Measurements from ENCODE around the gene RAB36. TPM values are rescaled to one million over a fixed set of nuclear protein-coding genes. Genes with fewer than 3 reads are reported as not detected.

RAB36 gene
- polyA plus RNA-seq, 1 donor from 2014 or later, result 3.2 TPM

GRCh38 chr22:23163665-23164064 lies 18.4 kb downstream of the RAB36 start:
- Histone ChIP-seq H3K4me3 (ENCODE audit: low read length) (no peak overlapping the region), H3K9ac (ENCODE audit: low read length) (no peak overlapping the region), H2AFZ (ENCODE audit: low read depth, low read length) (no peak overlapping the region), H3K4me2 (ENCODE audit: low read length) (no peak overlapping the region), H3K9me2 (ENCODE audit: insufficient read depth, low read length) (no peaks in the 10 kb centered on the region), H3K9me3 (ENCODE audit: low read length) (no peaks in the 10 kb centered on the region), H3K27me3 (ENCODE audit: insufficient read depth, low read depth, low read length) (no peaks in the 10 kb centered on the region), H3K36me3 (ENCODE audit: insufficient read depth, low read length) (no peaks in the 10 kb centered on the region), H3K27ac (ENCODE audit: low read length) (no peak overlapping the region), H4K20me1 (ENCODE audit: insufficient read depth) (no peaks in the 10 kb centered on the region), H3F3A (ENCODE audit: insufficient read depth, low read length, poor library complexity, severe bottlenecking) (no peaks in the 10 kb centered on the region), H3K79me2 (replicated peaks; ENCODE audit: insufficient read depth, low read length) (no peaks in the 10 kb centered on the region)
- TF ChIP-seq POLR2AphosphoS5 (IDR thresholded peaks at IDR 0.05) (no peak), RAD21 (conservative IDR thresholded peaks at IDR 0.05) (no peak), SMC3 (conservative IDR thresholded peaks at IDR 0.05; ENCODE audit: poor library complexity) (no peak), EZH2 (IDR thresholded peaks at IDR 0.05; ENCODE audit: borderline replicate concordance, insufficient read depth, low read length, poor library complexity, severe bottlenecking) (no peak), MXI1 (conservative IDR thresholded peaks at IDR 0.05; ENCODE audit: poor library complexity, severe bottlenecking) (no peak), REST (IDR thresholded peaks at IDR 0.05; ENCODE audit: borderline replicate concordance) (no peak), TAF1 (IDR thresholded peaks at IDR 0.05; ENCODE audit: low read depth) (no peak), EP300 (conservative IDR thresholded peaks at IDR 0.05; ENCODE audit: poor library complexity, severe bottlenecking) (no peak), CTCF (IDR thresholded peaks at IDR 0.05; ENCODE audit: poor library complexity, severe bottlenecking) (no peak)

- H4K20me1 ChIP-seq (ENCODE audit: insufficient read depth), result no peaks in the 10 kb centered on the region
- H3K27ac ChIP-seq (ENCODE audit: low read length), result no peak overlapping the region
- no peaks in the 10 kb centered on the region for H3K9me3 ChIP-seq (ENCODE audit: low read length)
- H3K9me2 ChIP-seq (ENCODE audit: insufficient read depth, low read length), result no peaks in the 10 kb centered on the region
- H3F3A ChIP-seq (ENCODE audit: insufficient read depth, low read length, poor library complexity, severe bottlenecking), result no peaks in the 10 kb centered on the region
- H2AFZ ChIP-seq (ENCODE audit: low read depth, low read length), result no peak overlapping the region
- no peak overlapping the region for H3K4me3 ChIP-seq (ENCODE audit: low read length)
- no peak overlapping the region for H3K4me2 ChIP-seq (ENCODE audit: low read length)
- no peaks in the 10 kb centered on the region for H3K27me3 ChIP-seq (ENCODE audit: insufficient read depth, low read depth, low read length)
- no peak overlapping the region for H3K9ac ChIP-seq (ENCODE audit: low read length)
- H3K79me2 ChIP-seq (replicated peaks; ENCODE audit: insufficient read depth, low read length), result no peaks in the 10 kb centered on the region
- H3K36me3 ChIP-seq (ENCODE audit: insufficient read depth, low read length), result no peaks in the 10 kb centered on the region
- TF ChIP-seq EP300 (conservative IDR thresholded peaks at IDR 0.05; ENCODE audit: poor library complexity, severe bottlenecking), result no peak
- no peak for TF ChIP-seq REST (IDR thresholded peaks at IDR 0.05; ENCODE audit: borderline replicate concordance)
- TF ChIP-seq RAD21 (conservative IDR thresholded peaks at IDR 0.05), result no peak
- no peak for TF ChIP-seq SMC3 (conservative IDR thresholded peaks at IDR 0.05; ENCODE audit: poor library complexity)
- TF ChIP-seq EZH2 (IDR thresholded peaks at IDR 0.05; ENCODE audit: borderline replicate concordance, insufficient read depth, low read length, poor library complexity, severe bottlenecking), result no peak
- TF ChIP-seq MXI1 (conservative IDR thresholded peaks at IDR 0.05; ENCODE audit: poor library complexity, severe bottlenecking), result no peak
- TF ChIP-seq CTCF (IDR thresholded peaks at IDR 0.05; ENCODE audit: poor library complexity, severe bottlenecking), result no peak
- no peak for TF ChIP-seq TAF1 (IDR thresholded peaks at IDR 0.05; ENCODE audit: low read depth)
- no peak for TF ChIP-seq POLR2AphosphoS5 (IDR thresholded peaks at IDR 0.05)
These were observed 18.8 kb downstream of the RAB36 start for GRCh38 chr22:23164091-23164490.

Measured in neural cell (in vitro differentiated cells).